GM12878 (cell line): ENCODE measurements around the gene OR51F1. TPM values are rescaled to one million over a fixed set of nuclear protein-coding genes. Genes with fewer than 3 reads are reported as not detected.

Source experiments
- ATAC-seq: fragments of 200-7000 bp; cut with Tn5 transposase; 3 replicates; pipeline ENCODE4 v1.9.1; 2020; ENCODE audit warnings: mild to moderate bottlenecking, moderate library complexity
- BruUV-seq: library from RNA; stranded (reverse); fragments of 400-500 nt; replicated peaks from 2 replicates; lab custom pipeline; 2021; lab: Mats Ljungman, UMichigan
- CTCF ChIA-PET: fragments of 300-600 bp; sonication (Branson Sonifier 250); formaldehyde crosslinking; extraction: SDS; loops from one replicate; lab custom pipeline; 2021; ENCODE audit warnings: inconsistent platforms; lab: Yijun Ruan, JAX
- POLR2A ChIA-PET: fragments of 350-600 bp; formaldehyde crosslinking; extraction: SDS; loops from one replicate; lab custom pipeline; 2021; ENCODE audit warnings: inconsistent platforms; lab: Charles Lee
- RAD21 ChIA-PET: fragments of 300-600 bp; sonication (Branson Sonifier 250); formaldehyde crosslinking; loops from one replicate; lab custom pipeline; 2023; ENCODE audit warnings: antibody characterized with exemption; ENCODE audit not compliant: unreplicated experiment; lab: Charles Lee
- SMC1A ChIA-PET: fragments of 300-600 bp; sonication (Branson Sonifier 250); formaldehyde crosslinking; loops from one replicate; lab custom pipeline; 2023; ENCODE audit not compliant: unreplicated experiment, uncharacterized antibody; lab: Charles Lee
- DNase-seq: peaks from one replicate; pipeline ENCODE4 v3.0.0-alpha.2; 2011; ENCODE audit warnings: low read depth, low spot score
- FAIRE-seq: peaks from 3 replicates; lab custom pipeline; 2011; peaks lifted over from hg19 to GRCh38; lab: Jason Lieb, UNC
- H2AFZ ChIP-seq: 2 replicates; pipeline ENCODE4 v1.6.0; 2011; ENCODE audit warnings: low read depth, low read length, control low read depth; ENCODE audit not compliant: control insufficient read depth
- H3K27ac ChIP-seq: 2 replicates; pipeline ENCODE4 v1.5.1; 2011; ENCODE audit warnings: control low read depth; ENCODE audit not compliant: control insufficient read depth, insufficient read depth
- H3K27me3 ChIP-seq, 2 experiments: replicated peaks in 1 of 2; 2 replicates each; pipeline versions ENCODE4 v1.6.0 to v1.6.1; 2011; ENCODE audit warnings: low read length in 1 of 2; ENCODE audit not compliant: control insufficient read depth in 2 of 2, insufficient read depth in 2 of 2
- H3K36me3 ChIP-seq, 2 experiments: 2 replicates each; pipeline ENCODE4 v1.5.1; 2011; ENCODE audit warnings: low read length in 1 of 2; ENCODE audit not compliant: control insufficient read depth in 2 of 2, insufficient read depth in 2 of 2
- H3K4me1 ChIP-seq: 2 replicates; pipeline ENCODE4 v1.6.1; 2011; ENCODE audit warnings: mild to moderate bottlenecking, low read length, moderate library complexity, mixed read lengths; ENCODE audit not compliant: control insufficient read depth, insufficient read depth
- H3K4me2 ChIP-seq: 2 replicates; pipeline ENCODE4 v1.6.0; 2011; ENCODE audit warnings: control low read depth; ENCODE audit not compliant: control insufficient read depth, insufficient read depth
- H3K4me3 ChIP-seq: fragments of 200-600 bp; sonication (generic); 2 replicates; pipeline ENCODE4 v1.5.1; 2016
- H3K79me2 ChIP-seq: 2 replicates; pipeline ENCODE4 v1.6.0; 2011; ENCODE audit warnings: low read length; ENCODE audit not compliant: control insufficient read depth, insufficient read depth
- H3K9ac ChIP-seq: 2 replicates; pipeline ENCODE4 v1.8.0; 2011; ENCODE audit warnings: low read length, control low read depth, mixed read lengths; ENCODE audit not compliant: control insufficient read depth, insufficient read depth
- H3K9me3 ChIP-seq: replicated peaks from 3 replicates; pipeline ENCODE4 v1.5.1; 2011; ENCODE audit warnings: mild to moderate bottlenecking, low read length; ENCODE audit not compliant: control insufficient read depth, insufficient read depth
- H4K20me1 ChIP-seq: 2 replicates; pipeline ENCODE4 v1.6.0; 2011; ENCODE audit not compliant: control insufficient read depth, insufficient read depth
- BMI1 ChIP-seq: fragments of 450-650 bp; IDR thresholded peaks from 2 replicates; pipeline ENCODE4 v1.6.1; 2016; ENCODE audit warnings: mild to moderate bottlenecking, moderate library complexity, borderline replicate concordance
- KLF5 ChIP-seq: fragments of 450-650 bp; IDR thresholded peaks from 2 replicates; pipeline ENCODE4 v1.6.1; 2014; ENCODE audit warnings: mild to moderate bottlenecking; ENCODE audit not compliant: partially characterized antibody
- NFYB ChIP-seq: IDR thresholded peaks from 2 replicates; pipeline ENCODE4 v1.6.1; 2011; ENCODE audit warnings: low read depth, mild to moderate bottlenecking, low read length, improper control_type of control experiment, moderate library complexity; ENCODE audit not compliant: insufficient read depth
- TCF12 ChIP-seq: IDR thresholded peaks from 2 replicates; pipeline ENCODE4 v1.6.1; 2011; ENCODE audit warnings: low read depth, mild to moderate bottlenecking, low read length
- WGBS: methylation state at CpG from one replicate; pipeline ENCODE4 v1.1.6; 2016; ENCODE audit warnings: low lambda C conversion rate; ENCODE audit not compliant: insufficient replicate concordance, insufficient coverage; ENCODE audit errors: missing lambda C conversion rate; 5-methylcytosine and 5-hydroxymethylcytosine counted together
- in situ Hi-C: fragments of 300-500 bp; cut with MboI; formaldehyde crosslinking; loops from 9 replicates; pipeline ENCODE4 v1.14.3; 2018; ENCODE audit warnings: mixed read lengths
- intact Hi-C: fragments of 100-400 bp; cut with micrococcal nuclease; formaldehyde crosslinking; loops from one replicate; pipeline ENCODE4 v1.14.2; 2022; ENCODE audit not compliant: unreplicated experiment
- polyA plus RNA-seq, 11 experiments: library from polyadenylated mRNA; depleted of rRNA in 4 of 11; unstranded in 6 of 11; stranded (reverse) in 5 of 11; fragments of >200 nt; fragmentation: Nextera tagmentation in 4 of 11; fragmentation: Illumina TruSeq in 1 of 11; extraction: Ambion mirVana in 4 of 11; extraction: Trizol in 1 of 11; gene quantifications; 1 replicate in 1 of 11; 2 replicates in 10 of 11; pipeline versions ENCODE4 v1.2.1 to v1.2.3, GENCODE V29; 2011 to 2016; ENCODE audit warnings: inconsistent platforms in 2 of 11, missing spikeins in 2 of 11, low read depth in 1 of 11
- total RNA-seq, 4 experiments: library from RNA; depleted of rRNA in 3 of 4; stranded (reverse); fragments of >200 nt in 3 of 4; fragmentation: Illumina TruSeq in 1 of 4; extraction: Trizol in 1 of 4; gene quantifications; 2 replicates each; pipeline versions ENCODE4 v1.2.1 to v1.2.3, GENCODE V29; 2013 to 2021
- TF ChIP-seq, protein P1 (sequence below): fragments of 450-650 bp; IDR thresholded peaks from 2 replicates; pipeline ENCODE4 v1.6.1; 2018; ENCODE audit warnings: borderline replicate concordance, mild to moderate bottlenecking; ENCODE audit not compliant: partially characterized antibody

Gene OR51F1
- total and polyA plus RNA-seq, 10 of the 15 experiments (the other 5 are each of a cell fraction or from before 2014, with no cell fraction given), result not detected

- POLR2A ChIA-PET, result no interaction called here
- H3K36me3 ChIP-seq, result no peaks in the 10 kb centered on the region
- intact Hi-C loops (no loop called here), in situ Hi-C loops (no loop called here)
- no peak overlapping the region for H3K27ac ChIP-seq
- CTCF ChIA-PET, result no interaction called here
- H4K20me1 ChIP-seq, result no peaks in the 10 kb centered on the region
- no peak overlapping the region for H3K4me3 ChIP-seq
- no peak for ATAC-seq
- no peaks in the 10 kb centered on the region for H3K4me1 ChIP-seq
- SMC1A ChIA-PET, result interaction anchor here (1.1 kb wide), 1 partner anchor 16 kb away, joined by 3 read pairs; no protein-coding TSS in a partner anchor
- no TSS peak for BruUV-seq
- TF ChIP-seq, protein P1, sequence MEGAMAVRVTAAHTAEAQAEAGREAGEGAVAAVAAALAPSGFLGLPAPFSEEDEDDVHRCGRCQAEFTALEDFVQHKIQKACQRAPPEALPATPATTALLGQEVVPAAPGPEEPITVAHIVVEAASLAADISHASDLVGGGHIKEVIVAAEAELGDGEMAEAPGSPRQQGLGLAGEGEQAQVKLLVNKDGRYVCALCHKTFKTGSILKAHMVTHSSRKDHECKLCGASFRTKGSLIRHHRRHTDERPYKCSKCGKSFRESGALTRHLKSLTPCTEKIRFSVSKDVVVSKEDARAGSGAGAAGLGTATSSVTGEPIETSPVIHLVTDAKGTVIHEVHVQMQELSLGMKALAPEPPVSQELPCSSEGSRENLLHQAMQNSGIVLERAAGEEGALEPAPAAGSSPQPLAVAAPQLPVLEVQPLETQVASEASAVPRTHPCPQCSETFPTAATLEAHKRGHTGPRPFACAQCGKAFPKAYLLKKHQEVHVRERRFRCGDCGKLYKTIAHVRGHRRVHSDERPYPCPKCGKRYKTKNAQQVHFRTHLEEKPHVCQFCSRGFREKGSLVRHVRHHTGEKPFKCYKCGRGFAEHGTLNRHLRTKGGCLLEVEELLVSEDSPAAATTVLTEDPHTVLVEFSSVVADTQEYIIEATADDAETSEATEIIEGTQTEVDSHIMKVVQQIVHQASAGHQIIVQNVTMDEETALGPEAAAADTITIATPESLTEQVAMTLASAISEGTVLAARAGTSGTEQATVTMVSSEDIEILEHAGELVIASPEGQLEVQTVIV, result no peak
- no peak for TF ChIP-seq BMI1
- no peak for TF ChIP-seq KLF5
- H2AFZ ChIP-seq, result no peak overlapping the region
- no peaks in the 10 kb centered on the region for H3K27me3 ChIP-seq
- H3K9ac ChIP-seq, result no peak overlapping the region
- 62% methylated on average over 5 of the region's 6 CpGs for WGBS
- no peaks in the 10 kb centered on the region for H3K9me3 ChIP-seq
- no peak for DNase-seq
- RAD21 ChIA-PET, result no interaction called here
- H3K79me2 ChIP-seq, result no peaks in the 10 kb centered on the region
- H3K4me2 ChIP-seq, result no peak overlapping the region
- no peak for FAIRE-seq
These were observed 3.2 kb downstream of the OR51F1 start for GRCh38 chr11:4766420-4767043.

GRCh38 chr11:4763096-4763495 lies 6.6 kb downstream of the OR51F1 start:
- intact Hi-C loops, result no loop called here
- Histone ChIP-seq H3K36me3 (no peaks in the 10 kb centered on the region), H3K27me3 (no peaks in the 10 kb centered on the region), H4K20me1 (no peaks in the 10 kb centered on the region), H3K9ac (no peak overlapping the region), H2AFZ (no peak overlapping the region), H3K4me1 (no peaks in the 10 kb centered on the region), H3K9me3 (no peaks in the 10 kb centered on the region), H3K79me2 (no peaks in the 10 kb centered on the region), H3K27ac (no peak overlapping the region), H3K4me2 (no peak overlapping the region), H3K4me3 (no peak overlapping the region)
- ATAC-seq (peak; percentile 90), FAIRE-seq (peak; percentile 7), DNase-seq (peak; percentile 20)
- TF ChIP-seq TCF12, result no peak
- peak; percentile 85 for TF ChIP-seq NFYB
- BruUV-seq, result no TSS peak
- WGBS, result 0% methylated on average over 2 of the region's 2 CpGs
- ChIA-PET POLR2A (no interaction called here), SMC1A (no interaction called here), RAD21 (no interaction called here), CTCF (interaction anchor here (0.6 kb wide), 1 partner anchor 41 kb away, joined by 3 read pairs; no protein-coding TSS in a partner anchor)
- in situ Hi-C loops, result no loop called here
